AG09309 (cell line): Measurements from ENCODE around the gene CLEC4M.

Experiments used
- DNase-seq: peaks from one replicate; pipeline ENCODE4 v3.0.0-alpha.2; 2010; ENCODE audit warnings: low read depth
- H3K4me3 ChIP-seq: 2 replicates; pipeline ENCODE4 v1.5.1; 2011; ENCODE audit warnings: mild to moderate bottlenecking, low read depth, low read length, moderate library complexity; ENCODE audit not compliant: control insufficient read depth
- TF ChIP-seq, protein P1 (sequence below): IDR thresholded peaks from 2 replicates; pipeline ENCODE4 v1.5.1; 2011; ENCODE audit warnings: mild to moderate bottlenecking, low read depth, low read length, inconsistent platforms; ENCODE audit not compliant: insufficient read depth, control insufficient read depth; ENCODE audit errors: missing control alignments

Gene CLEC4M

DNA sequence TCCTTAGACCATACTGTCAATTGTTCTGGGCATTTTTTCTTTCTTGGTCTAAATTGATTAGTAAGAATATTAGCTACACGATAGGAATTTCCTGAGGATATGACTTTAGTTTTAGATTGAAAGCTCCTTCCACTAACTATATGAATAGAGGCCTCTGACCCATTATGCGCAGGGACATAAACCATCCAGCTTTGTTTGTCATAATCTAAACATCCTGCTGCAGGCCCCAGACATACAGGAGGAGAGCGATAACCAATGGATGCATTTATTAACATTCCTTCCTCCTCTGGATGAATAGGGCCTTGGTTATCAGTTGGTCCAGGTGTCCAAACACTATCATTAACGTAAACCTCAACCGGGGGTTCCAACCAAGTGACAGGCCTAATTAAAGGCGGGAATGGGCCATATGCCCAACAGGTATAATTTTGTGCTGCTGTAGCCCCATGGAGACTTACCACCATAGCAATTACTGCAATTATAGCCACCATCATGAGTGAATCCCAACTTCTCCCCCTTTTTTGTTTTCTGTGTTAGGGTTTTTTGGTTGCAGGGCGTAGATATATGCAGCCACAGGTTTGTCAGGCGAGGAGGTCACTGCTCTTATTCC lies 32.6 kb downstream of the CLEC4M start:
- DNase-seq: no peak
- H3K4me3 ChIP-seq: no peak overlapping the region

DNA sequence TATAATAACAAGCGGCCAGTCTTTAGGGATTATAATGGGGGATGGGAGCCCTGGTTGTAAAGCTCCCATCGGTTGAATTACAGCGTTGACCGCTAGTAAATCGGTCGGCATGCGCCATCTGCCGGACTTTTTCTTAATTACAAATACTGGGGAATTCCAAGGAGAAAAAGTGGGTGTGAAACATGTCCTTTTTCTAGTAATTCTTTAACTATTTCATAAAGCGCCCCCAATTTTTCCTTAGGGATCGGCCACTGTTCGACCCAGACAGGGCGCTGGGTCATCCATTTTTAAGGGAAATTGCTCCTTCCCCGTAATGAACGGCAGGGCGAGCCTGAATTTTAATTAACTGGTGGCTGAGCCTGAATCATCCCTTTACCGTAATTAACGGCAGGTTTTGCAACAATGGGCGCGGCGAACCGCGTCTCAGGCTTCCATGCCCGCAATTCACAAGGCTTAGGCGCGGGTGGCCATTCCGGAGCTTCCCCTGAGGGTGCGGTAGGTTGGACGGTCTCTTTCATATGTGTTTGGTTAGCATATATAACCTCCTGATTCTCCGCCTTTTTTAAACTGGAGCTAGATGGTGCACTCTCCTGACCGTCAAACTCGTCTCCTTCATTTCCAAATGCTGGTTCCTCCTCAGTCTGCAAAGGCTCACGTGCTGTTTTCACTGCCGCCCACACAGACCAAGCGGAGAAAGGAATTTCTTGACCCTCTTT lies 36.8 kb downstream of the CLEC4M start:
- peak overlapping the region; percentile 27 for H3K4me3 ChIP-seq
- peak; percentile 29 for DNase-seq
- TF ChIP-seq, protein P1, sequence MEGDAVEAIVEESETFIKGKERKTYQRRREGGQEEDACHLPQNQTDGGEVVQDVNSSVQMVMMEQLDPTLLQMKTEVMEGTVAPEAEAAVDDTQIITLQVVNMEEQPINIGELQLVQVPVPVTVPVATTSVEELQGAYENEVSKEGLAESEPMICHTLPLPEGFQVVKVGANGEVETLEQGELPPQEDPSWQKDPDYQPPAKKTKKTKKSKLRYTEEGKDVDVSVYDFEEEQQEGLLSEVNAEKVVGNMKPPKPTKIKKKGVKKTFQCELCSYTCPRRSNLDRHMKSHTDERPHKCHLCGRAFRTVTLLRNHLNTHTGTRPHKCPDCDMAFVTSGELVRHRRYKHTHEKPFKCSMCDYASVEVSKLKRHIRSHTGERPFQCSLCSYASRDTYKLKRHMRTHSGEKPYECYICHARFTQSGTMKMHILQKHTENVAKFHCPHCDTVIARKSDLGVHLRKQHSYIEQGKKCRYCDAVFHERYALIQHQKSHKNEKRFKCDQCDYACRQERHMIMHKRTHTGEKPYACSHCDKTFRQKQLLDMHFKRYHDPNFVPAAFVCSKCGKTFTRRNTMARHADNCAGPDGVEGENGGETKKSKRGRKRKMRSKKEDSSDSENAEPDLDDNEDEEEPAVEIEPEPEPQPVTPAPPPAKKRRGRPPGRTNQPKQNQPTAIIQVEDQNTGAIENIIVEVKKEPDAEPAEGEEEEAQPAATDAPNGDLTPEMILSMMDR: peak; percentile 60

More for the DNA sequence above, 32.6 kb downstream of the CLEC4M start:
- TF ChIP-seq, protein P1: no peak

DNA sequence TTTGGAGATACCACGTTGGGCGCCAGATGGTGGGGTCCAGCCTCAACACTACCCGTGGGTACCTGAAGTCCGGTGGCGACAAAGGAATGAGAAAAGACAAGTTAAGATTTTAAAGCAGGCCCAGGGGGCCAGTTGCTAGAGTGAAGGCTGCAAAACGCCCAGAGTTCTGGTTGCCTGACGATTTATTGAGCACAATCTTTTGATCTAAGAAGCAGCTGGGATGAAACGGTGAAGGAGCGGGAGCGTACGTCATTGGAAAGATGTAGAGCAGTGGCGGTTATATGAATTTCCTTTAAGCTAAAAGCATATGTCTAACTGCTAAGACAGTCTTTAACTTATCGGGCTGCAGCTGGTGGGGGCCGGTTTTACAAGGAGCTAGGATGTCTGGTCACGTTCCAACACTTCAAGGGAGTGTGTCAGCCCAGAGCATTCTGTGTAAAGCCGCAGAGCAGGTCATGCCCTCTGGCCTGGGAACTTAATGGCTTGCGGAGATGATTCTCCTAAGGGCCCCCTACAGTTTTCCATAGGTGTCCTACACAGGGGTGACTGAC lies 38.1 kb downstream of the CLEC4M start:
- no peak for DNase-seq
- TF ChIP-seq, protein P1: no peak
- H3K4me3 ChIP-seq: no peak overlapping the region

DNA sequence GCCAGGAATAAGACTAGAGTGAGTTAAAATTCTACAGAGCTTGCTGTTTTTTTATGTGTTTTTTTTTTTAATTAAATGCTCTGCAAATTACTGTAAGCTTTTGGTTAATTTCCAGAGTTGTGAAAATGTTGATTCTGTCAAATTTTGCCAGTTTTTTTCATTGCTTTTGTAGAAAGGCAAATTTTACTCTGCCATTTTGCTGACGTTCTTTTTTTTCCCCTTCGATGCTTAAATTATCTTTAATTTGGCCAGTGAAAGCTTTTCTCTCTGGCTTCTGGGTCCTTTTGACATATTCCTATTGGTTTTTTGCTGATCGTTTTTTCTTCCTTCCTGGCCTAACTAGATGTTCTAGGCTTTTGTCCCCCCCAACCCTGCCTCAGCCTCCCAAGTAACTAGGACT lies 43.2 kb downstream of the CLEC4M start:
- DNase-seq: no peak
- no peak overlapping the region for H3K4me3 ChIP-seq
- TF ChIP-seq, protein P1: no peak

DNA sequence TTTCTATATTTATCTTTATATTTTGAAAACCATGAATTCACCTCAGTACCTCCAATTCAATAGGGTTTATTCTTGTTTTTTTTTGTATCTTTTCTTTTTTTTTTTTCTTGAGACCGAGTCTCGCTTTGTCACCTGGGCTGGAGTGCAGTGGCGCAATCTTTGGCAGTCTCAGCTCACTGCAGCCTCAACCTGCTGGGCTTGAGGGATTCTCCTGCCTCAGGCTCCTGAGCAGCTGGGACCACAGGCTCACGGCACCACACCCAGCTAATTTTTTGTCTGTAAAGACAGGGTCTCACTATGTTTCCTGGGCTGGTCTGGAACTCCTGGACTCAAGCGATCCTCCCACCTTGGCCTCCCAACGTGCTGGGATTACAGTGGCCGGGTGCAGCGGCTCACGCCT lies 43.8 kb downstream of the CLEC4M start:
- DNase-seq: no peak

DNA sequence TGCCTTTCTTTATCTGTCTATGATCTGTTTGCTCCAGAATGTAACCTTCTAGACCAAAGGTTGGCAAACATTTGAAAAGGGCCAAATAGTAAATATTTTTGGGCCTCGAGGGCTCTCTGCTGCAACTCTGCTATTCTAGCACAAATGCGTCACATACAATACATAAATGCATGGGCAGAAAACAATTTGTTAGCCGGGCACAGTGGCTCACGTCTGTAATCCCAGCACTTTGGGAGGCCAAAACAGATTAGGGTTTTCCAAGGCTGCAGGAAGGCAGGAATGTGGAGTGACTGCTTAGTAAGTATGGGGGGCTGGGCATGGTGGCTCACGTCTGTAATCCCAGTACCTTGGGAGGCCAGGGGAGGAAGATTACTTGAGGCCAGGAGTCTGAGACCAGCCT lies 45.1 kb downstream of the CLEC4M start:
- H3K4me3 ChIP-seq: no peak overlapping the region
- TF ChIP-seq, protein P1: no peak
- DNase-seq: no peak

More for the DNA sequence above, 43.8 kb downstream of the CLEC4M start:
- TF ChIP-seq, protein P1: no peak
- H3K4me3 ChIP-seq: no peak overlapping the region
